GM12873 (cell line): Measurements from ENCODE around the gene PRODH2.

Source experiments
- CTCF ChIP-seq: IDR thresholded peaks from 2 replicates; pipeline ENCODE4 v1.5.1; 2012; ENCODE audit warnings: low read depth, mild to moderate bottlenecking, moderate library complexity, low read length, control low read depth; ENCODE audit not compliant: insufficient read depth; ENCODE audit errors: missing control alignments

Gene PRODH2

DNA sequence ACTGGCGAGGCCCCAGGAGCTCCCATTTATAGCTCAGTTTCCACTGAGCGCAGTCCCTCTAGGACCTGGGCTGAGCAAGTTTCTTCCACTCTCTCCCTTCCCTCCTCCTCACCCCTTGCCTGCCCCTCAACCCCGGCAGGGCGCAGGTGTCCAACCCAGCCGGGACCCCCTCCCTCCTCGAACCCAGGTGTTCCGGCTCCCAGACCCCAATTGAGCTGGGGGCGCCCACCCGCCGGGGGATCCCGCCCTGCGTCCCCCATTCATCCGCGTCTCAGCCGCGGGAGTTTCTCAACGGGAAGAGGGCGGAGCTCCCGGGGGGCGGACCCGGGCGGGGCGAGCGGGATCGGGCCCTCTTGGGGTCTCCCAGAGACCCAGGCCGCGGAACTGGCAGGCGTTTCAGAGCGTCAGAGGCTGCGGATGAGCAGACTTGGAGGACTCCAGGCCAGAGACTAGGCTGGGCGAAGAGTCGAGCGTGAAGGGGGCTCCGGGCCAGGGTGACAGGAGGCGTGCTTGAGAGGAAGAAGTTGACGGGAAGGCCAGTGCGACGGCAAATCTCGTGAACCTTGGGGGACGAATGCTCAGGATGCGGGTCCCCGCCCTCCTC, 44.0 kb upstream of the PRODH2 start, which contains the start of gene KIRREL2:
Gene KIRREL2, plus strand, starts transcription at position 366 of the 604 bp plus-strand sequence. Its CDS starts 209 bp downstream, at position 575.
- TF ChIP-seq CTCF: no peak

GRCh38 chr19:35853038-35853756, 40.6 kb upstream of the PRODH2 start:
- TF ChIP-seq CTCF: no peak

- TF ChIP-seq CTCF: no peak
Measured at GRCh38 chr19:35852029-35852780, 39.6 kb upstream of the PRODH2 start, which contains the start of gene NPHS1. Gene NPHS1 (minus strand): TSS chr19:35852504. CDS start chr19:35851837, 667 bp downstream.

DNA sequence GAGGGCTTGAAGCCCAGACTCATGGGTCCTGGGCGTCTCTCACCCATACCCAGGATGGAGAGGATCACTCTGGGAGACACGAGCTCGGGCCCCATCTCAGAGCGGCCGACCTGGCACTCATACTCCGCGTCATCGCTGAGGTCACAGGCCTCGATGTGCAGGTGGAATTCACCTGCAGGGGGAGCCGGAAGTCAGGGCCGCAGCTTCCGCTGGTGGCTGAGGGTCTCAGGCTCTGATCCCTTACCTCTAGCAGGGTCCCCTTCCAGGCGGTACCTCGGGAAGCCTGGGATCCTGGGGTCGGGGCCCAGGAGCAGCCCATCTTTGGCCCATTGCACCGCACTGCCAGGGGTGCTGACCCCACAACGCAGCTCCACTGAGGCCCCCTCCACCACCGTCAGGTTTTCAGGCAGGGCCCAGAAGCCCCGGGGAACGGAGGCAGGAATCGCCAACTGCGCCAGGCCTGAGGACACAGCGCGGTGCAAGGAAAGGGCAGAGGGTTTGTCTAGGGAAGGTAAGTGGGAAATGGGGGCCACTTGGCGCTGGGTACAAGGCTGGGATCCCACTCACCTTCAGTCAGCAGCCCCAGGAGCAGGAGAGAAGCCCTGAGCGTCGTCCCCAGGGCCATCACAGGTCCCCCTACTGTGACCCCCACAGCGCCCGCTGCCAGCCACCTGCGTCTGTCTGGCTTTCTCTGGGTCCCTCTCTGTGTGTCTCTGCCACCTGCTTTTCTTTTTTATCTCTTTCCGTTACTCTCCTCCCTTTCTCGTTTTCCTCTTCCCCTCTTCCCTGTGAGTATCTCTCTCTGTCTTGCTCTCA, 38.8 kb upstream of the PRODH2 start:
- peak; percentile 10 for TF ChIP-seq CTCF

- no peak for TF ChIP-seq CTCF
Measured at GRCh38 chr19:35848919-35849505, 36.4 kb upstream of the PRODH2 start.

DNA sequence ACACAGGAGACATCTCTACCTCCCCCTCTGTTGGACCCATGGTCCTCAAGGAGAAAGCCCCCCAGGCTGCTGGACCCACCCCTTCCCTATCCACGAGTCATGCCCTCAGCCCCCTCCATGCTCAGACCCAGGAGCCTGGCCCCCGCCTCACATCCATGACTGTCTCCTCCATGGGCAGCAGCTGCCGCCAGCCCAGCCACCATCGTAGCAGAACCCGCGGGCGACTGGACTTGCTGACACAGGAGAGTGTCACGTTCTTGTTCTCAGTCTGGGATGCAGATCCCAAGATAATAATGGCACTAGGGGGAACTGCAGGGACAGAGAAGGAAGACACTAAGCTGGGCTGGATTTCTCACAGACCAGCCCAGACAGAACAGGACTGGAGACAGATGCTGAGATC, 35.8 kb upstream of the PRODH2 start:
- TF ChIP-seq CTCF: no peak
